IMR-90 (cell line): Measurements from ENCODE around the gene NOXO1. TPM values are rescaled to one million over a fixed set of nuclear protein-coding genes. Genes with fewer than 3 reads are reported as not detected.

Experiments
- ATAC-seq: fragments of 200-7000 bp; cut with Tn5 transposase; 2 replicates; pipeline ENCODE4 v1.9.1; 2020; ENCODE audit warnings: low read depth, mild to moderate bottlenecking, moderate library complexity
- Bru-seq: library from RNA; stranded (reverse); fragments of 400-500 nt; gene quantifications from one replicate; lab custom pipeline; 2021; lab: Mats Ljungman, UMichigan
- BruChase-seq, 2 experiments: library from RNA; stranded (reverse); fragments of 400-500 nt; gene quantifications; one replicate each; lab custom pipeline; 2021; lab: Mats Ljungman, UMichigan
- BruUV-seq: library from RNA; stranded (reverse); fragments of 400-500 nt; replicated peaks from 2 replicates; lab custom pipeline; 2021; lab: Mats Ljungman, UMichigan
- CTCF ChIA-PET: fragments of 300-600 bp; formaldehyde crosslinking; extraction: SDS; loops from one replicate; lab custom pipeline; 2021; ENCODE audit warnings: antibody characterized with exemption; lab: Yijun Ruan, JAX
- POLR2A ChIA-PET: fragments of 300-600 bp; sonication (Branson Sonifier 250); formaldehyde crosslinking; loops from one replicate; lab custom pipeline; 2022; ENCODE audit warnings: antibody characterized with exemption; ENCODE audit not compliant: unreplicated experiment; lab: Charles Lee
- DNase-seq: peaks from one replicate; pipeline ENCODE4 v3.0.0; 2013
- H2AFZ ChIP-seq: replicated peaks from 2 replicates; pipeline ENCODE3; 2013; ENCODE audit warnings: low read length, mild to moderate bottlenecking; ENCODE audit not compliant: poor library complexity
- H2AK5ac ChIP-seq: 2 replicates; pipeline ENCODE4 v1.6.1; 2013; ENCODE audit warnings: low read depth, low read length, inconsistent platforms
- H2AK9ac ChIP-seq: replicated peaks from 2 replicates; pipeline ENCODE3; 2013; ENCODE audit warnings: mild to moderate bottlenecking, low read depth, low read length, moderate library complexity; ENCODE audit not compliant: poor library complexity
- H2BK120ac ChIP-seq: 2 replicates; pipeline ENCODE4 v1.6.1; 2013; ENCODE audit warnings: low read depth, low read length, inconsistent platforms
- H2BK15ac ChIP-seq: 3 replicates; pipeline ENCODE4 v1.6.1; 2013; ENCODE audit warnings: low read depth, low read length, inconsistent platforms
- H2BK20ac ChIP-seq: 2 replicates; pipeline ENCODE4 v1.6.1; 2013; ENCODE audit warnings: low read depth, mild to moderate bottlenecking, inconsistent platforms, low read length, moderate library complexity
- H2BK5ac ChIP-seq: 2 replicates; pipeline ENCODE4 v1.6.1; 2013; ENCODE audit warnings: mild to moderate bottlenecking, low read depth, low read length, inconsistent platforms; ENCODE audit not compliant: poor library complexity, severe bottlenecking
- H3K14ac ChIP-seq: replicated peaks from 2 replicates; pipeline ENCODE4 v1.6.1; 2013; ENCODE audit warnings: low read depth, low read length, inconsistent platforms
- H3K18ac ChIP-seq: 2 replicates; pipeline ENCODE4 v1.6.1; 2013; ENCODE audit warnings: low read depth, low read length, control low read depth
- H3K23ac ChIP-seq: 2 replicates; pipeline ENCODE4 v1.6.1; 2013; ENCODE audit warnings: low read depth, low read length, inconsistent platforms
- H3K27ac ChIP-seq: 2 replicates; pipeline ENCODE4 v1.5.1; 2013; ENCODE audit warnings: mild to moderate bottlenecking, control low read depth, low read length; ENCODE audit not compliant: insufficient read depth
- H3K27me3 ChIP-seq: 2 replicates; pipeline ENCODE4 v1.6.1; 2013; ENCODE audit warnings: low read length; ENCODE audit not compliant: control insufficient read depth, insufficient read depth
- H3K36me3 ChIP-seq: 2 replicates; pipeline ENCODE4 v1.6.1; 2013; ENCODE audit warnings: low read length, mixed read lengths; ENCODE audit not compliant: control insufficient read depth, insufficient read depth
- H3K4ac ChIP-seq: 2 replicates; pipeline ENCODE4 v1.6.1; 2013; ENCODE audit warnings: low read depth, low read length, inconsistent platforms
- H3K4me1 ChIP-seq: 2 replicates; pipeline ENCODE4 v1.6.1; 2013; ENCODE audit warnings: low read length, mixed read lengths; ENCODE audit not compliant: control insufficient read depth, insufficient read depth
- H3K4me2 ChIP-seq: 2 replicates; pipeline ENCODE4 v1.6.1; 2013; ENCODE audit warnings: low read depth, mild to moderate bottlenecking, control low read depth, low read length, moderate library complexity
- H3K4me3 ChIP-seq: 2 replicates; pipeline ENCODE4 v1.5.1; 2013; ENCODE audit warnings: low read depth, mild to moderate bottlenecking, control low read depth, low read length, moderate library complexity; ENCODE audit not compliant: insufficient read depth
- H3K56ac ChIP-seq: 2 replicates; pipeline ENCODE4 v1.6.1; 2013; ENCODE audit warnings: low read length, inconsistent platforms; ENCODE audit not compliant: insufficient read depth; ENCODE audit errors: extremely low read depth
- H3K79me1 ChIP-seq, 2 experiments: 2 replicates each; pipeline ENCODE4 v1.6.1; 2013; ENCODE audit warnings: low read length in 2 of 2, inconsistent platforms in 1 of 2, low read depth in 1 of 2
- H3K9ac ChIP-seq: 2 replicates; pipeline ENCODE4 v1.6.1; 2013; ENCODE audit warnings: low read depth, low read length, control low read depth
- H3K9me1 ChIP-seq: 2 replicates; pipeline ENCODE4 v1.6.1; 2013; ENCODE audit warnings: low read length, inconsistent platforms; ENCODE audit not compliant: insufficient read depth
- H3K9me3 ChIP-seq: 2 replicates; pipeline ENCODE4 v1.6.1; 2013; ENCODE audit warnings: low read length; ENCODE audit not compliant: control insufficient read depth, insufficient read depth
- H4K20me1 ChIP-seq: 2 replicates; pipeline ENCODE4 v1.6.1; 2013; ENCODE audit warnings: low read length, inconsistent platforms; ENCODE audit not compliant: insufficient read depth
- H4K5ac ChIP-seq: 2 replicates; pipeline ENCODE4 v1.6.1; 2013; ENCODE audit warnings: mild to moderate bottlenecking, low read depth, low read length, control low read depth
- H4K8ac ChIP-seq, 2 experiments: 2 replicates each; pipeline ENCODE4 v1.6.1; 2013; ENCODE audit warnings: low read depth in 2 of 2, low read length in 2 of 2, control low read depth in 1 of 2, inconsistent platforms in 1 of 2
- H4K91ac ChIP-seq: 2 replicates; pipeline ENCODE4 v1.6.1; 2013; ENCODE audit warnings: low read depth, low read length, inconsistent platforms; ENCODE audit not compliant: insufficient read depth
- CHD1 ChIP-seq: IDR thresholded peaks from 2 replicates; pipeline ENCODE4 v1.6.1; 2012; ENCODE audit warnings: low read depth, low read length, improper control_type of control experiment
- MXI1 ChIP-seq: IDR thresholded peaks from 2 replicates; pipeline ENCODE4 v1.6.1; 2012; ENCODE audit warnings: low read depth, mild to moderate bottlenecking, low read length, moderate library complexity, borderline replicate concordance
- NFE2L2 ChIP-seq: fragments of 150-350 bp; IDR thresholded peaks from 2 replicates; pipeline ENCODE4 v1.6.1; 2016; ENCODE audit warnings: low read depth, mild to moderate bottlenecking, low read length
- WGBS, 2 experiments: methylation state at CpG; one replicate each; pipeline versions ENCODE4 v1.1.5 to v1.1.7; 2013; ENCODE audit warnings: missing lambda C conversion rate in 2 of 2; ENCODE audit not compliant: insufficient read length in 1 of 2; ENCODE audit errors: extremely low coverage in 2 of 2; 5-methylcytosine and 5-hydroxymethylcytosine counted together
- dilution Hi-C: fragments of 300-500 bp; cut with HindIII; formaldehyde crosslinking; loops from one replicate; pipeline ENCODE4 v1.14.3; 2018; ENCODE audit warnings: low sequenced_read_pairs; ENCODE audit not compliant: unreplicated experiment
- in situ Hi-C: fragments of 300-500 bp; cut with MboI; formaldehyde crosslinking; loops from 3 replicates; pipeline ENCODE4 v1.14.3; 2019; ENCODE audit warnings: low sequenced_read_pairs, inconsistent platforms, mixed read lengths
- intact Hi-C: fragments of 100-400 bp; cut with micrococcal nuclease; formaldehyde crosslinking; loops from 2 replicates; pipeline ENCODE4 v1.10.0; 2022
- long read RNA-seq: library from polyadenylated mRNA; unstranded; transcript quantifications from one replicate; pipeline ENCODE4 v2.0.0, GENCODE V29; 2021; ENCODE audit not compliant: unreplicated experiment
- polyA plus RNA-seq, 3 experiments: library from polyadenylated mRNA; depleted of rRNA; stranded (reverse); fragments of >200 nt; gene quantifications; 2 replicates each; pipeline ENCODE4 v1.2.3, GENCODE V29; 2012; ENCODE audit warnings: low replicate concordance in 1 of 3
- total RNA-seq: library from RNA; depleted of rRNA; stranded (reverse); fragments of >200 nt; gene quantifications from 2 replicates; pipeline ENCODE4 v1.2.3, GENCODE V29; 2012; rRNA removed
- TF ChIP-seq, protein P1 (sequence below): conservative IDR thresholded peaks from 2 replicates; pipeline ENCODE4 v1.5.1; 2012; ENCODE audit warnings: mild to moderate bottlenecking, low read depth, low read length, improper control_type of control experiment
- TF ChIP-seq, protein P2 (sequence below): fragments of 150-350 bp; IDR thresholded peaks from 2 replicates; pipeline ENCODE4 v1.6.1; 2016; ENCODE audit warnings: low read depth, mild to moderate bottlenecking, low read length, moderate library complexity, borderline replicate concordance

Gene NOXO1, protein sequence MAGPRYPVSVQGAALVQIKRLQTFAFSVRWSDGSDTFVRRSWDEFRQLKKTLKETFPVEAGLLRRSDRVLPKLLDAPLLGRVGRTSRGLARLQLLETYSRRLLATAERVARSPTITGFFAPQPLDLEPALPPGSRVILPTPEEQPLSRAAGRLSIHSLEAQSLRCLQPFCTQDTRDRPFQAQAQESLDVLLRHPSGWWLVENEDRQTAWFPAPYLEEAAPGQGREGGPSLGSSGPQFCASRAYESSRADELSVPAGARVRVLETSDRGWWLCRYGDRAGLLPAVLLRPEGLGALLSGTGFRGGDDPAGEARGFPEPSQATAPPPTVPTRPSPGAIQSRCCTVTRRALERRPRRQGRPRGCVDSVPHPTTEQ
- total RNA-seq, result not detected in 2 replicates
- 0.32 and 0.56 TPM in 2 replicates for polyA plus RNA-seq (2012; rRNA removed)
- polyA plus RNA-seq (2012; cell fraction: cytosol; rRNA removed), result 0.14 TPM in 1 of 2 replicates, not detected in the other
- polyA plus RNA-seq (2012; cell fraction: nucleus; rRNA removed; ENCODE audit: low replicate concordance), result 2.6 and 8.8 TPM in 2 replicates
- percentile 16 among the genes with signal in this experiment for Bru-seq, nascent RNA
- not detected for BruChase-seq, experiment 1, labeled RNA remaining after a 6-hour chase
- BruChase-seq, experiment 2, labeled RNA remaining after a 2-hour chase, result not detected
- long read RNA-seq, result 0 reads

DNA sequence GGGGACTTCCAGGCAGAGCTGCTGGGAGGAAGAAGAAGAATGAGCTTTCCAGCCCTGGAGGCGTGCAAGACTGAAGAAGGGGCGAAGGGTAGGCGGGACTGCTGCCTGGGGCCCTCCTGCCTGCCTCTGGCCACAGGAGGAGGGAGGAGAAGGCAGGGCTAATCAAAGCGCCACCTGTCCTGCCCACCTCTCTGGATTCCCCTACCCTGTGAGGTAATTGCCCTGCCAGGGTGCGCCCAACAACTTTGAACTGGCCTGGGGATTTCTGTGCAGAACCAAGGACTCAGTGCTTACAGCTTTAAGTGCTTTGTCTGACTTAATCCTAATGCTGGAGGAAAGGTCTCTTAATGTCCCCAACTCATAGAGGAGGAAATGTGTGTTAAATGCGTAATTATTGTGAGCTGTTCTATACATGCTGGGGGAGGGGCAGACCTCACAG lies at the start of gene NOXO1:
Gene NOXO1 (minus strand): TSS at position 72 of the 439 bp plus-strand sequence. CDS start 290 bp downstream, outside the sequence.
- DNase-seq (no peak), ATAC-seq (no peak)
- Histone ChIP-seq H2BK20ac (no peak within 1 kb of the TSS), H3K14ac (no peak within 1 kb of the TSS), H3K9ac (no peak within 1 kb of the TSS), H4K20me1 (no peaks in the 10 kb centered on the region; the same call in none of the 2 replicates), H4K8ac (no peak within 1 kb of the TSS), H3K4me1 (peaks cover 8% of the 10 kb centered on the region), H3K18ac (no peak within 1 kb of the TSS), H3K4me2 (no peak within 1 kb of the TSS), H3K9me1 (peaks cover 9% of the 10 kb centered on the region), H3K56ac (no peak within 1 kb of the TSS), H3K27me3 (peaks cover 31% of the 10 kb centered on the region; the same call in 1 of the 2 replicates), H3K9me3 (no peaks in the 10 kb centered on the region), H3K4me3 (no peak within 1 kb of the TSS), H3K79me1 (peaks cover 19 to 20% of the 10 kb centered on the region in 2 experiments), H2AFZ (no peak within 1 kb of the TSS), H2BK120ac (no peak within 1 kb of the TSS), H2AK9ac (peak within 1 kb of the TSS; percentile 65), H3K4ac (no peak within 1 kb of the TSS), H4K5ac (no peak within 1 kb of the TSS), H3K36me3 (peaks cover 34% of the 10 kb centered on the region), H4K91ac (no peak within 1 kb of the TSS), H2BK5ac (no peak within 1 kb of the TSS), H2BK15ac (no peak within 1 kb of the TSS), H2AK5ac (no peak within 1 kb of the TSS), H3K27ac (no peak within 1 kb of the TSS), H3K23ac (no peak within 1 kb of the TSS)
- CTCF ChIA-PET, result interaction anchor here (1.3 kb wide), 2 partner anchors 23 to 159 kb away, joined by 3 to 5 read pairs; no protein-coding TSS in a partner anchor
- POLR2A ChIA-PET, result no interaction called here
- intact Hi-C loops (no loop called here), dilution Hi-C loops (no loop called here), in situ Hi-C loops (no loop called here)
- WGBS, 2 experiments, result no CpG with 5 or more reads among the region's 6 CpGs
- no TSS peak for BruUV-seq
- TF ChIP-seq, protein P1, sequence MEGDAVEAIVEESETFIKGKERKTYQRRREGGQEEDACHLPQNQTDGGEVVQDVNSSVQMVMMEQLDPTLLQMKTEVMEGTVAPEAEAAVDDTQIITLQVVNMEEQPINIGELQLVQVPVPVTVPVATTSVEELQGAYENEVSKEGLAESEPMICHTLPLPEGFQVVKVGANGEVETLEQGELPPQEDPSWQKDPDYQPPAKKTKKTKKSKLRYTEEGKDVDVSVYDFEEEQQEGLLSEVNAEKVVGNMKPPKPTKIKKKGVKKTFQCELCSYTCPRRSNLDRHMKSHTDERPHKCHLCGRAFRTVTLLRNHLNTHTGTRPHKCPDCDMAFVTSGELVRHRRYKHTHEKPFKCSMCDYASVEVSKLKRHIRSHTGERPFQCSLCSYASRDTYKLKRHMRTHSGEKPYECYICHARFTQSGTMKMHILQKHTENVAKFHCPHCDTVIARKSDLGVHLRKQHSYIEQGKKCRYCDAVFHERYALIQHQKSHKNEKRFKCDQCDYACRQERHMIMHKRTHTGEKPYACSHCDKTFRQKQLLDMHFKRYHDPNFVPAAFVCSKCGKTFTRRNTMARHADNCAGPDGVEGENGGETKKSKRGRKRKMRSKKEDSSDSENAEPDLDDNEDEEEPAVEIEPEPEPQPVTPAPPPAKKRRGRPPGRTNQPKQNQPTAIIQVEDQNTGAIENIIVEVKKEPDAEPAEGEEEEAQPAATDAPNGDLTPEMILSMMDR, result no peak
- no peak for TF ChIP-seq NFE2L2
- TF ChIP-seq, protein P2, sequence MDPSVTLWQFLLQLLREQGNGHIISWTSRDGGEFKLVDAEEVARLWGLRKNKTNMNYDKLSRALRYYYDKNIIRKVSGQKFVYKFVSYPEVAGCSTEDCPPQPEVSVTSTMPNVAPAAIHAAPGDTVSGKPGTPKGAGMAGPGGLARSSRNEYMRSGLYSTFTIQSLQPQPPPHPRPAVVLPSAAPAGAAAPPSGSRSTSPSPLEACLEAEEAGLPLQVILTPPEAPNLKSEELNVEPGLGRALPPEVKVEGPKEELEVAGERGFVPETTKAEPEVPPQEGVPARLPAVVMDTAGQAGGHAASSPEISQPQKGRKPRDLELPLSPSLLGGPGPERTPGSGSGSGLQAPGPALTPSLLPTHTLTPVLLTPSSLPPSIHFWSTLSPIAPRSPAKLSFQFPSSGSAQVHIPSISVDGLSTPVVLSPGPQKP, result no peak
- TF ChIP-seq CHD1, result no peak
- no peak for TF ChIP-seq MXI1
